ENCODE data around the gene SPATA46.

Gene SPATA46

GRCh38 chr1:162374406-162374805, 2.2 kb downstream of the SPATA46 start:
- no peak for DNase-seq (ENCODE audit: low spot score)

- DNase-seq (ENCODE audit: low spot score): no peak
Observed at GRCh38 chr1:162373541-162374260, 3.0 kb downstream of the SPATA46 start.

- DNase-seq (ENCODE audit: low spot score): no peak
Observed at GRCh38 chr1:162373072-162373427, 3.6 kb downstream of the SPATA46 start.

GRCh38 chr1:162372159-162373071, 4.2 kb downstream of the SPATA46 start:
- no peak for DNase-seq (ENCODE audit: low spot score)

GRCh38 chr1:162371611-162372010, 5.0 kb downstream of the SPATA46 start:
- DNase-seq (ENCODE audit: low spot score): no peak

- DNase-seq (ENCODE audit: low spot score): no peak
Observed at GRCh38 chr1:162370721-162371120, 5.9 kb downstream of the SPATA46 start.

- DNase-seq (ENCODE audit: low spot score): no peak
Observed at GRCh38 chr1:162370161-162370560, 6.5 kb downstream of the SPATA46 start.

GRCh38 chr1:162369571-162369970, 7.1 kb downstream of the SPATA46 start:
- DNase-seq (ENCODE audit: low spot score): no peak

- no peak for DNase-seq (ENCODE audit: low spot score)
Observed at GRCh38 chr1:162368451-162368850, 8.2 kb downstream of the SPATA46 start.

- DNase-seq (ENCODE audit: low spot score): no peak
Observed at GRCh38 chr1:162367772-162368171, 8.9 kb downstream of the SPATA46 start.

GRCh38 chr1:162367073-162367472, 9.6 kb downstream of the SPATA46 start:
- no peak for DNase-seq (ENCODE audit: low spot score)

- no peak for DNase-seq (ENCODE audit: low spot score)
Observed at GRCh38 chr1:162366671-162367070, 10.0 kb downstream of the SPATA46 start.

GRCh38 chr1:162366149-162366548, 10.5 kb downstream of the SPATA46 start:
- no peak for DNase-seq (ENCODE audit: low spot score)

- DNase-seq (ENCODE audit: low spot score): no peak
Observed at GRCh38 chr1:162365284-162366020, 11.2 kb downstream of the SPATA46 start.

GRCh38 chr1:162364498-162364897, 12.2 kb downstream of the SPATA46 start:
- no peak for DNase-seq (ENCODE audit: low spot score)

- no peak for DNase-seq (ENCODE audit: low spot score)
Observed at GRCh38 chr1:162363823-162364222, 12.8 kb downstream of the SPATA46 start.

GRCh38 chr1:162361349-162361748, 15.3 kb downstream of the SPATA46 start:
- DNase-seq (ENCODE audit: low spot score): no peak

GRCh38 chr1:162360874-162361260, 15.8 kb downstream of the SPATA46 start:
- no peak for DNase-seq (ENCODE audit: low spot score)

GRCh38 chr1:162360237-162360873, 16.3 kb downstream of the SPATA46 start:
- no peak for DNase-seq (ENCODE audit: low spot score)

- DNase-seq (ENCODE audit: low spot score): no peak
Observed at GRCh38 chr1:162359523-162360236, 17.0 kb downstream of the SPATA46 start.

- DNase-seq (ENCODE audit: low spot score): no peak
Observed at GRCh38 chr1:162358928-162359327, 17.7 kb downstream of the SPATA46 start.

All from CD4-positive, alpha-beta T cell treated with Interleukin-15 for 4 hours (primary cell).